Adipose tissue (tissue), 3 donors: ENCODE results near the gene SEMA7A. TPM values are rescaled to one million over a fixed set of nuclear protein-coding genes. Genes with fewer than 3 reads are reported as not detected.

ENCODE experiments used
- H3K27ac ChIP-seq: one replicate; pipeline ENCODE4 v1.5.1; 2013; ENCODE audit warnings: low read depth, low read length
- WGBS, 3 donors: extraction: QIAGEN DNeasy Blood & Tissue Kit; methylation state at CpG; one replicate each; pipeline ENCODE4 v1.1.7; 2013; 5-methylcytosine and 5-hydroxymethylcytosine counted together
- polyA plus RNA-seq, 3 donors: library from polyadenylated mRNA; stranded (reverse); fragments of 200-250 nt; gene quantifications; one replicate each; pipeline ENCODE4 v1.2.3, GENCODE V29; 2013
- donor health status: healthy with polysubstance abuse.
- donor health status: Bipolar disorder and iron deficiency.
- donor health status: healthy.

Gene SEMA7A
- polyA plus RNA-seq, 3 donors: 0.75 to 3.0 (median 2.4) TPM

GRCh38 chr15:74421302-74422245 lies 12.2 kb downstream of the SEMA7A start:
- WGBS, 3 donors: 88 to 94% (median 92%) methylated on average over 20 of the region's 20 CpGs
- H3K27ac ChIP-seq: no peak overlapping the region

GRCh38 chr15:74420193-74420905 lies 13.4 kb downstream of the SEMA7A start:
- no peak overlapping the region for H3K27ac ChIP-seq
- WGBS, 3 donors: 68 to 83% (median 80%) methylated on average over 10 of the region's 10 CpGs

GRCh38 chr15:74419432-74419831 lies 14.3 kb downstream of the SEMA7A start:
- WGBS, 3 donors: 89 to 98% (median 92%) methylated on average over 4 of the region's 4 CpGs
- H3K27ac ChIP-seq: no peak overlapping the region

- 71 to 77% (median 76%) methylated on average over 16 of the region's 16 CpGs for WGBS, 3 donors
- no peak overlapping the region for H3K27ac ChIP-seq
Measured at GRCh38 chr15:74418575-74419338, 15.0 kb downstream of the SEMA7A start.

- 92 to 94% (median 93%) methylated on average over 9 of the region's 9 CpGs for WGBS, 3 donors
Measured at GRCh38 chr15:74417670-74418069, 16.1 kb downstream of the SEMA7A start.

GRCh38 chr15:74417225-74417624 lies 16.5 kb downstream of the SEMA7A start:
- H3K27ac ChIP-seq: no peak overlapping the region
- WGBS, 3 donors: 53 to 86% (median 60%) methylated on average over 13 of the region's 13 CpGs

More at GRCh38 chr15:74417670-74418069, 16.1 kb downstream of the SEMA7A start:
- no peak overlapping the region for H3K27ac ChIP-seq

- H3K27ac ChIP-seq: no peak overlapping the region
- WGBS, 3 donors: 80 to 85% (median 82%) methylated on average over 18 to 19 of the region's 19 CpGs
Measured at GRCh38 chr15:74415966-74416916, 17.5 kb downstream of the SEMA7A start.

- WGBS, 3 donors: 93 to 98% (median 94%) methylated on average over 12 of the region's 12 CpGs
Measured at GRCh38 chr15:74414603-74415338, 19.0 kb downstream of the SEMA7A start.

GRCh38 chr15:74414081-74414580 lies 19.6 kb downstream of the SEMA7A start:
- WGBS, 3 donors: 82 to 97% (median 94%) methylated on average over 5 of the region's 5 CpGs
- H3K27ac ChIP-seq: no peak overlapping the region

More at GRCh38 chr15:74414603-74415338, 19.0 kb downstream of the SEMA7A start:
- no peak overlapping the region for H3K27ac ChIP-seq

GRCh38 chr15:74413350-74414080 lies 20.2 kb downstream of the SEMA7A start:
- WGBS, 3 donors: 88 to 91% (median 90%) methylated on average over 9 of the region's 9 CpGs

GRCh38 chr15:74412159-74412558 lies 21.6 kb downstream of the SEMA7A start:
- WGBS, 3 donors: 32 to 85% (median 74%) methylated on average over 6 of the region's 6 CpGs
- H3K27ac ChIP-seq: no peak overlapping the region

More at GRCh38 chr15:74413350-74414080, 20.2 kb downstream of the SEMA7A start:
- H3K27ac ChIP-seq: no peak overlapping the region

GRCh38 chr15:74411686-74412085 lies 22.1 kb downstream of the SEMA7A start:
- H3K27ac ChIP-seq: no peak overlapping the region
- WGBS, 3 donors: 82 to 95% (median 88%) methylated on average over 12 of the region's 12 CpGs

GRCh38 chr15:74410502-74410901 lies 23.3 kb downstream of the SEMA7A start:
- H3K27ac ChIP-seq: no peak overlapping the region
- WGBS, 3 donors: 95% methylated on average over 18 of the region's 18 CpGs

GRCh38 chr15:74409225-74409624 lies 24.5 kb downstream of the SEMA7A start:
- 86 to 91% (median 88%) methylated on average over 7 of the region's 7 CpGs for WGBS, 3 donors
- H3K27ac ChIP-seq: no peak overlapping the region

GRCh38 chr15:74408815-74409214 lies 24.9 kb downstream of the SEMA7A start:
- no peak overlapping the region for H3K27ac ChIP-seq
- WGBS, 3 donors: 65 to 94% (median 81%) methylated on average over 7 of the region's 7 CpGs

- H3K27ac ChIP-seq: no peak overlapping the region
- WGBS, 3 donors: 77 to 92% (median 78%) methylated on average over 2 of the region's 2 CpGs
Measured at GRCh38 chr15:74408385-74408784, 25.4 kb downstream of the SEMA7A start.
